ENCODE results near the gene JMJD7.
"Not testable (repeated sequence)": the region's sequence is repeated elsewhere in the genome, so short reads cannot be mapped to it uniquely, and the experiment has no call there.

The JMJD7 gene

GRCh38 chr15:41823502-41823901 is 4.4 kb upstream of the JMJD7 start:
- DNase-seq = no peak

DNA sequence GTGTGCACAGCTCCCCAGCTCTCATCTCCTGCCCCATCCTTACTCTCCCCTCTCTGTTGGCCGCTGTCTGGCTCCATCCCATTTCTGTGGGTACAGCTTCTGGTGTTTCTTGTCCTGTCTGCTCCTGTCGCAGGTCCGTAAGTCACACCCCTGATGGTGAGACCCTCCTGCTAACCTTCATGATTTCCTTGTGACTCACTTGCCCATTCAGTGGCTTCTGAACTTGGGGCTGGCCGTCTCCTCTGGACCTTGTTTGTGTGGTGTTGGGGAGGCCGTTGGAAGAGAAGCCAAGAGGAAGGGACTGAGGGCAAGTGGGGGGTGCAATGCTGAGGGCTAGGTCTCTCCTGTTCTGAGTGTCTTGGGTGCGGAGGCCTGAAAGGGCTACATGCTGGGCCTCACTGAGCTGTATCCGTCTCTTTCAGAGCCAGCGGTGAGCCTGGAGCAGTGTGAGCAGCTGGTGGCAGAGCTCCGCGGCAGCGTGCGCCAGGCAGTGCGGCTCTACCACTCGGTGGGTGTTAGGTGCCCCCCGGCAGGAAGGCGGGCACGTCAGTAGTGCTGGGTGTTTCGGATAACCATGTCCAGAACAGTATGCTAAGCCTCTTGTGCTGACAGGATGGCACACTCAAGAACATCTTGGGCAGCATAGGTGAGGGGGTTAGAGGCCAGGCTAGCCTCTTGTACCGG is 3.7 kb upstream of the JMJD7 start:
- no peak for DNase-seq

DNA sequence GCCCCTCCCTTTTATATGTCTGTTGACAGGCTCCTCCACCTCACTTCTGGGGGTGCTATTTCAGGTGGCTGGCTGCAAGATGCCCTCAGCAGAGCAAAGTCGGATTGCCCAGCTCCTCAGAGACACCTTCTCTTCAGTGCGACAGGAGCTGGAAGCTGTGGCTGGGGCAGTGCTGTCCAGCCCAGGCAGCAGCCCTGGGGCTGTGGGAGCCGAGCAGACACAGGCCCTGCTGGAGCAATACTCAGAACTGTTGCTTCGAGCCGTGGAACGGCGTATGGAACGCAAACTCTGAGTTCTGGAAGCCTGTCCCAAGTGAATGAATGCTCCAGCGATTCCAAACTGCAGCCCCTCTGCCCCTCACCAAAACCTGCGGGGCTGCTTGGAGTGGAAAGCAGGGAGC is 2.7 kb upstream of the JMJD7 start:
- no peak for DNase-seq

- DNase-seq = no peak
Measured at GRCh38 chr15:41825572-41826535, 2.0 kb upstream of the JMJD7 start.

GRCh38 chr15:41827290-41827879 is 507 bp upstream of the JMJD7 start:
- DNase-seq = peak; percentile 33

DNA sequence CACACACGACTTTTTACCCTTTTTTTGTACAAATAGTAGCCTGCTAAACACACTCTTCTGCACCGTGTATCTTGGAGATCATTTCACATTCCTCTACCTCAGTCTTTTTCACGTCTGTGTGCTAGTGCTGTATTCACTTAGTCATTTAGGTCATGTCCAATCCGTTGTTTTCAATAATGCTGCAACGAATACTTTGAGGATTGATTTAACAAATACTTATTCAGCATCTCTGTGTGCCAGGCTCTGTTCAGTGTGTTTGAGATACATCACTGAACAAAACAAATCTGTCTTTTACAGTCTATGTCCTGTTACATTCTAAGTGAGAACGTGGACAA is 882 bp downstream of the JMJD7 start:
- DNase-seq = no peak

DNA sequence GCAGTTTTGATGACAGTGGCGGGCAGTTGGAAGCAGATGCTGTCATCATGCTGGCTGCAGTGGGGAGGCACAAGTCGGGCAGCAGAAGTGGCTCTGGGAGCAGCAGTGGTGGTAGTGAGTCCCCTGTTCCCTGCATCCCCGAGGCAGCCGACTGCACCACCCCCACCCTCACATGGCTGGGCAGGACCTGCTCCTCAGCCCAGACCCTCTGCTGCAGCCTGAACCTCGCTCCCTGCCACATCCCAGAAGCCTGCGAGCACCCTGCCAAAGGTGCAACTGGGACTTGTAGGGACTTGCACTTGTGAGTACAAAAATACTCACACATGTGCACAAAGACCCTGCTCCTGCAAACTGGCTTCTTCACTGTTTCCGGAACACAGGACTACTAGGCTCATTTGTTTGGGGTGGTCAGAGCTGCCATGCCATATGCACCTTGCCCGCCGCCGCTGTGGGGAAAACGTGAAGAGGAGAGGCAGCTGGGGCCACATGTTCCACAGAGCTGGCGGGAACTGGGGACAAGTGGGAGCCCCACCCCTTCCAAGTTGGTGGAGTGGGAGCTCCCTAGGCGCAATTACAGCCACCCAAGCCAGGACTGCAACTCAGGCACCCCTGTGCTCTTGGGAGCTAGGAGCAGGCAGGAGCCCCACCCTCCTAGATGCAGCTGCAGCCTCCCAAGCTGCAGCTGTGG is 2.2 kb downstream of the JMJD7 start:
- DNase-seq = no peak

GRCh38 chr15:41831291-41831690 is 3.4 kb downstream of the JMJD7 start:
- not testable (repeated sequence) for DNase-seq

GRCh38 chr15:41832208-41832607 is 4.3 kb downstream of the JMJD7 start:
- no peak for DNase-seq

GRCh38 chr15:41832875-41833274 is 5.0 kb downstream of the JMJD7 start:
- no peak for DNase-seq

DNA sequence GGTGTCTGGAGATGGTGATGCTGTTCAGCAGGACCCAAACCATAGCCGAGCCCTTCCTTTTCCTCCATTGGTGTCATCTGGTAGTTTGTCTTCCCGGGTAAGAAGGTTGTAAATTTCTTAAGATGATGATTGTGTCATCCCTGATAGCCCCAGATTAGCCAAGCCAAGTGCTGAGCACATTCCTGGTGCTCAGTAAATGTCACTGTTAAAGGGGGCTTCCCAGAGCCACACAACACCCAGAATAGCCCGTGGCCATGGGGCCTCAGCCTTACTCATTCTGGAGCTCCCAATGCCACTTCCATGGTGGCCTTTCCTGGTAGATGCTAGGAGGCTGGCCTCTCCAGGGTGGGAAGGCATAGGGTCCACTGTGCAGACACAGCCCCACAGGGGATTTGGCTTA is 6.2 kb downstream of the JMJD7 start:
- DNase-seq = no peak

DNA sequence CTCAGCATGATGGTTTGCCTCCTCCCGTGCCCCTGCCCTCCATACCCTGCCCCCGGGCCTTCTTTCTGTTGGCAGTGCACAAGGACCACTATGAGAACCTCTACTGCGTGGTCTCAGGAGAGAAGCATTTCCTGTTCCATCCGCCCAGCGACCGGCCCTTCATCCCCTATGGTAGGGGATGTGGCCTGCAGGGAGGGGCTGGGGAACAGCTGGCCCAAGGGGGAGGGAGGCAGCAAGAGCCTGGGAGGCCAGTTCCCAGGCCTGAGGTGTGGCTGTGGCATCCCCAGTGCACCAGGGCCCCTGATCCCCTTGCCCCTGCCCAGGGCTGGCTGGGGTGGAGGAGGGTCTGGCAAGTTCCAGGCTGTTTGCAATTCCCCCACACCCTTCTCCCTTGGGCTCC is 8.2 kb downstream of the JMJD7 start:
- DNase-seq = peak; percentile 9

DNA sequence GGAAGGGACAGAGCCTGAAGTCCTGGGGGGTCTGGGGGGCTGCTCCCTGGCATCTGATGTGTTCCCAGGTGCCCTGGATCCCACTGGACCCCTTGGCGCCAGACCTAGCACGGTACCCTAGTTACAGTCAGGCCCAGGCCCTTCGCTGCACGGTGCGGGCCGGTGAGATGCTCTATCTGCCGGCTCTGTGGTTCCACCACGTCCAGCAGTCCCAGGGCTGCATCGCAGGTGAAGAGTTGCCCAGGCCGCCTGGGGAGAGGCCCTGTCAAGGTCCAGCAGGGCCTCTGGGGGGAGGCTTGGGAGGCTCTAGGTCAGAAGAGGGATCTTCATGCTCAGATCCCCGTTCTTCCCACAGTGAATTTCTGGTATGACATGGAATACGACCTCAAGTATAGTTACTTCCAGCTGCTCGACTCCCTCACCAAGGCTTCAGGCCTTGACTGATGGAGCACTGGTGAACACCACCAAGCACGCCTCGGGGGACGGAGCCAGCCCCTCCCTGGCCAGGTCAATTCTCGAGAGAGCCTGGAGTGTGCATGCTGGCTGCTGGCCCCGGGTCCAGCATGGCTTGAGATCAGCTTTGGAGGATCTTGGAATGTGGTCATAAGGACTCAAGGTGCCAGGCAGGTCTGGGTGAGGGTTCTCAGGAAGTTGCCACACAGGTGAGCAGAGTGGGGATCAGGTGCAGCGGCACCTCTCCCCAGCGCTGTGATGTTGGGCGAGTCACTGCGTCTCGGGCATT is 9.0 kb downstream of the JMJD7 start:
- DNase-seq = no peak

- peak; percentile 14 for DNase-seq
Measured at GRCh38 chr15:41838400-41838897, 10.6 kb downstream of the JMJD7 start, which contains the start of gene PLA2G4B. TSS of gene PLA2G4B (plus strand) at chr15:41838847. CDS start at chr15:41838914, 67 bp downstream.

DNA sequence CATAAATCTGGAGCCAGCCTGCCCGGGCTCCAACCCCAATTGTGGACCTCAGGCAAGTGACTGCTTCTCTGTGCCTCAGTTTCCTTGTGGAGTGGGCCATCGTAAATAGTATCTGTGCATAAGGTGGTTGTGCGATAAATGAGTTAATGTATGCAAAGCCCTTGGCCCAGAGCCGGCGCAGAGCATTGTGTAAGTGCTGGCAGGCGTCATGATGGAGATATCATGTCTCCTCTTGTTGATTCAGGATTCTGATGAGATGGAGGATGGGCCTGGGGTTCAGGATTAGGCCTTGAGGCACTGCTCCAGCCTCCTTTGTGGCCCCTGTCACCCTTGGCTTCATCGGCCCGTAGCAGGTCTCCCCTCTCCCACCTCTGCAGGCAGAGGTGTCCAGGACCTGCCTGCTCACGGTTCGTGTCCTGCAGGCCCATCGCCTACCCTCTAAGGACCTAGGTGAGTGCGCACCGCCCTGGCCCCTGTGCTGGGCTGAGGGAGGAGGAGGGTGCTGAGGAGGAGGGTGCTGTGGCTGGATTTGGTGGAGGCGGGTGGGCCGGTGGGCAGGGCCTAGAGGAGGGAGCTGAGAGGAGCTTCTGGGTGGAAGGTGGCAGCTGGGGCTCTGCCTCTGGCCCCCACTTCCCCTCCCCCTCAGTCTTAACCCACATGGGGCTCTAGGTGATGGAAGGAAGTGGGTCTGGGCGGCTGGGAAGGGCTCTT is 12.0 kb downstream of the JMJD7 start:
- DNase-seq = peak; percentile 79

GRCh38 chr15:41840673-41841072 is 12.8 kb downstream of the JMJD7 start:
- no peak for DNase-seq

GRCh38 chr15:41841131-41841530 is 13.2 kb downstream of the JMJD7 start:
- no peak for DNase-seq

DNA sequence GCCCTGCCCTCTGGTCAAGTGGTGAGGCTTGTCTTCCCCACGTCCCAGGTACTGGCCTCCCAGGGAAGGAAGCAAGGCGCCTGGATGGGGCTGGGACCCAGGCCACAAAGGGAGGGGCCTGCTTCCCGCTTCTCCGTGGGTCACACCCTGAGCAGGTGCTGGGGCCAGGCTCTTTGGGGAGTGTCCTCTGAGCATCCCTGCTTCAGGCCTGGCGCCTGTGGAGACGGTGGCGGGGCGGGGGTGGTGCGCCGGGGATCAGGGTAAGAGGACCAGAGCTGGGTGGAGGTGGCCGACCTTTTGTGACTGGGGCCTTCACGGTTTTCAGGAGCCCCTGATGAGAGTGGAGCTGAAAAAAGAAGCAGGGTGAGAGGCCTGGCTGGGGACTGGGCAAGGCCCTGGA is 14.3 kb downstream of the JMJD7 start:
- no peak for DNase-seq

DNA sequence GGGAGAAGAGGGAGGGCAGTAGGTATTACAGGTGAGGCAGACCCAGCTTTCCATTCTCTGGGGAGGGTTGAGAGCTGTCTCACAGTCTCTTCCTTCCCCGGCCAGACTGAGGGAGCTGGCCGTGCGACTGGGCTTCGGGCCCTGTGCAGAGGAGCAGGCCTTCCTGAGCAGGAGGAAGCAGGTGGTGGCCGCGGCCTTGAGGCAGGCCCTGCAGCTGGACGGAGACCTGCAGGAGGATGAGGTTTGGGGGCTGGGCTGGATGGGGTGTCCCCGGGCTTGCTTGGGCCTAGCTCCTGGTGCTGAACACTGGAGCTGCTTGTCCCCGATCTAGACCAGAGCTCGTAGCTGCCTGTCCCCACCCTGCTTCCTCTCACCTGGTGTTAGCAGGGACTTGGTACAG is 15.7 kb downstream of the JMJD7 start:
- no peak for DNase-seq

DNA sequence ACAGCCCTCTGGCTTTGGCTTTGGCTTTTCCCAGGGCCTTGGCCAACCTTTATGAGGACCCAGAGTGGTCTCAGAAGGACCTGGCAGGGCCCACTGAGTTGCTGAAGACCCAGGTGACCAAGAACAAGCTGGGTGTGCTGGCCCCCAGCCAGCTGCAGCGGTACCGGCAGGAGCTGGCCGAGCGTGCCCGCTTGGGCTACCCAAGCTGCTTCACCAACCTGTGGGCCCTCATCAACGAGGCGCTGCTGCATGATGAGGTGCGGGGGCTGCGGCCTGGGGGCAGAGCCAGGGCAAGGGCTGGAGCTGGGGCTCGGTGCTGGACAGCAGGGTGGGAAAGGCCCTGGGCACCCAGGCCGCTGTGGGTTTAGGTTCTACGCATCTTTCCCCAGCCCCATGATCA is 16.9 kb downstream of the JMJD7 start:
- DNase-seq = no peak

GRCh38 chr15:41847206-41847605 is 19.3 kb downstream of the JMJD7 start:
- DNase-seq = no peak

DNA sequence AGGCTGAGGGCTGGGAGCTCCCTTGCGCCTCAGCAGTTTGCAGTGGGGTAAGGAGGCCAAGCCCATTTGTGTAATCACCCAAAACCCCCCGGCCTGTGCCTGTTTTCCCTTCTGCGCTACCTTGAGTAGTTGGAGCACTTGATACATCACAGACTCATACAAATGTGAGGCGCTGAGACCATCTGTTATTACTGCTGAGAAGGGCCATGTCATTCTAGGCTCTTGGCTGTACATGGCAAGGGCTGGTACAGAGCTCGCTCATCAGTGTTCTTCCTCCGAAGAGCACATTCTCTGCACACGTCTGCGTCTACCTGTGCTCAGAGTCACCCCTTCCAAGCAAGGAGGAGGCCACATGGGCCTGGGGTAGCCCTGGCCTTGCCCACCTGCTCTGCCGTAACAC is 20.1 kb downstream of the JMJD7 start:
- DNase-seq = no peak
